Measurements from ENCODE around the gene G6PC2.
"Not testable (repeated sequence)": the region's sequence is repeated elsewhere in the genome, so short reads cannot be mapped to it uniquely, and the experiment has no call there.

Gene G6PC2

GRCh38 chr2:168874368-168875054, 26.6 kb upstream of the G6PC2 start:
- H3K27ac ChIP-seq: no peak overlapping the region
- TF ChIP-seq CTCF (conservative IDR thresholded peaks at IDR 0.05): no peak

- not testable (repeated sequence) for H3K27ac ChIP-seq
Measured at GRCh38 chr2:168882163-168882562, 18.9 kb upstream of the G6PC2 start.

- no peak for TF ChIP-seq CTCF (conservative IDR thresholded peaks at IDR 0.05)
- H3K27ac ChIP-seq: no peak overlapping the region
Measured at GRCh38 chr2:168884975-168885374, 16.1 kb upstream of the G6PC2 start.

GRCh38 chr2:168889635-168890005, 11.5 kb upstream of the G6PC2 start:
- peak overlapping the region; percentile 46; the same call in 1 of the 2 replicates for H3K27ac ChIP-seq
- TF ChIP-seq CTCF (conservative IDR thresholded peaks at IDR 0.05): no peak

GRCh38 chr2:168890006-168890782, 10.9 kb upstream of the G6PC2 start, which contains the start of gene SPC25:
Gene SPC25, minus strand, starts transcription at chr2:168890430. Its CDS starts 911 bp downstream, at chr2:168889519.
- H3K27ac ChIP-seq: peak within 1 kb of the TSS; percentile 46; the same call in 1 of the 2 replicates
- TF ChIP-seq CTCF (conservative IDR thresholded peaks at IDR 0.05): no peak

- no peak for TF ChIP-seq CTCF (conservative IDR thresholded peaks at IDR 0.05)
- H3K27ac ChIP-seq: no peak overlapping the region
Measured at GRCh38 chr2:168892327-168892726, 8.8 kb upstream of the G6PC2 start.

- no peak for TF ChIP-seq CTCF (conservative IDR thresholded peaks at IDR 0.05)
- no peak overlapping the region for H3K27ac ChIP-seq
Measured at GRCh38 chr2:168894101-168894500, 7.0 kb upstream of the G6PC2 start.

GRCh38 chr2:168894720-168895119, 6.4 kb upstream of the G6PC2 start:
- TF ChIP-seq CTCF (conservative IDR thresholded peaks at IDR 0.05): no peak
- no peak overlapping the region for H3K27ac ChIP-seq
